NT2/D1 (cell line): Measurements from ENCODE around the gene VEZF1.

Experiments
- DNase-seq: peaks from one replicate; pipeline ENCODE4 v3.0.0-alpha.2; 2011; ENCODE audit warnings: low read depth, low spot score
- H3K27me3 ChIP-seq: 2 replicates; pipeline ENCODE4 v1.6.0; 2011; ENCODE audit warnings: mild to moderate bottlenecking; ENCODE audit not compliant: insufficient read length, insufficient read depth
- H3K36me3 ChIP-seq: 2 replicates; pipeline ENCODE4 v1.6.1; 2011; ENCODE audit warnings: mild to moderate bottlenecking, low read length, mixed read lengths; ENCODE audit not compliant: insufficient read depth, insufficient read length
- H3K4me1 ChIP-seq: 2 replicates; pipeline ENCODE4 v1.5.1; 2011; ENCODE audit not compliant: insufficient read depth, insufficient read length
- H3K4me3 ChIP-seq: 2 replicates; pipeline ENCODE4 v1.5.1; 2011; ENCODE audit warnings: low read depth; ENCODE audit not compliant: insufficient read length
- H3K9ac ChIP-seq: 2 replicates; pipeline ENCODE4 v1.6.0; 2011; ENCODE audit warnings: low read depth; ENCODE audit not compliant: insufficient read length
- H3K9me3 ChIP-seq: 2 replicates; pipeline ENCODE4 v1.5.1; 2011; ENCODE audit warnings: mild to moderate bottlenecking, low read length; ENCODE audit not compliant: insufficient read depth
- SUZ12 ChIP-seq: IDR thresholded peaks from 2 replicates; pipeline ENCODE4 v1.6.1; 2011; ENCODE audit not compliant: insufficient read length, insufficient read depth; ENCODE audit errors: extremely low read depth
- YY1 ChIP-seq: IDR thresholded peaks from 2 replicates; pipeline ENCODE4 v1.6.1; 2011; ENCODE audit not compliant: insufficient read length, insufficient read depth
- ZNF274 ChIP-seq: IDR thresholded peaks from 2 replicates; pipeline ENCODE4 v1.6.1; 2011; ENCODE audit warnings: mild to moderate bottlenecking, low read depth, low read length

VEZF1 gene

GRCh38 chr17:57987581-57988300, at the start of gene VEZF1:
TSS of gene VEZF1 (minus strand) at chr17:57988254. CDS start at chr17:57988111, 143 bp downstream.
- no peak for TF ChIP-seq SUZ12
- no peak for TF ChIP-seq ZNF274
- TF ChIP-seq YY1 = no peak
- Histone ChIP-seq H3K27me3 (no peaks in the 10 kb centered on the region), H3K36me3 (peaks cover 21% of the 10 kb centered on the region), H3K4me3 (peak within 1 kb of the TSS; percentile 86), H3K4me1 (peaks cover 5% of the 10 kb centered on the region), H3K9me3 (no peaks in the 10 kb centered on the region), H3K9ac (peak within 1 kb of the TSS; percentile 95)
- no peak for DNase-seq

GRCh38 chr17:58032691-58033415, 44.8 kb upstream of the VEZF1 start:
- peak; percentile 49 for DNase-seq
- H3K27me3 ChIP-seq = no peaks in the 10 kb centered on the region
- no peak overlapping the region for H3K9ac ChIP-seq
- H3K4me3 ChIP-seq = no peak overlapping the region
- no peaks in the 10 kb centered on the region for H3K4me1 ChIP-seq
- TF ChIP-seq SUZ12 (no peak), ZNF274 (no peak), YY1 (no peak)
- no peaks in the 10 kb centered on the region for H3K36me3 ChIP-seq
- H3K9me3 ChIP-seq = peaks cover 12% of the 10 kb centered on the region; the same call in 1 of the 2 replicates

GRCh38 chr17:58028578-58028977, 40.5 kb upstream of the VEZF1 start:
- Histone ChIP-seq H3K9ac (no peak overlapping the region), H3K36me3 (no peaks in the 10 kb centered on the region), H3K4me1 (no peaks in the 10 kb centered on the region), H3K27me3 (no peaks in the 10 kb centered on the region), H3K4me3 (no peak overlapping the region), H3K9me3 (peaks cover 12% of the 10 kb centered on the region; the same call in 1 of the 2 replicates)
- no peak for DNase-seq
- TF ChIP-seq YY1 = no peak
- TF ChIP-seq ZNF274 = no peak
- TF ChIP-seq SUZ12 = no peak

- no peaks in the 10 kb centered on the region for H3K36me3 ChIP-seq
- no peaks in the 10 kb centered on the region for H3K9me3 ChIP-seq
- H3K4me1 ChIP-seq = no peaks in the 10 kb centered on the region
- no peak overlapping the region for H3K9ac ChIP-seq
- no peak for TF ChIP-seq SUZ12
- no peak for TF ChIP-seq ZNF274
- no peak for TF ChIP-seq YY1
- H3K27me3 ChIP-seq = no peaks in the 10 kb centered on the region
- DNase-seq = no peak
- H3K4me3 ChIP-seq = no peak overlapping the region
These were observed 32.3 kb upstream of the VEZF1 start for GRCh38 chr17:58020401-58020800.

- Histone ChIP-seq H3K9ac (no peak overlapping the region), H3K4me1 (no peaks in the 10 kb centered on the region), H3K36me3 (no peaks in the 10 kb centered on the region), H3K4me3 (no peak overlapping the region), H3K27me3 (no peaks in the 10 kb centered on the region), H3K9me3 (no peaks in the 10 kb centered on the region)
- DNase-seq = no peak
- TF ChIP-seq ZNF274 (no peak), SUZ12 (no peak), YY1 (no peak)
These were observed 31.5 kb upstream of the VEZF1 start for GRCh38 chr17:58019521-58019920.

- H3K4me3 ChIP-seq = no peak overlapping the region
- H3K4me1 ChIP-seq = no peaks in the 10 kb centered on the region
- H3K9ac ChIP-seq = no peak overlapping the region
- no peaks in the 10 kb centered on the region for H3K27me3 ChIP-seq
- DNase-seq = no peak
- no peaks in the 10 kb centered on the region for H3K9me3 ChIP-seq
- no peaks in the 10 kb centered on the region for H3K36me3 ChIP-seq
- no peak for TF ChIP-seq ZNF274
- TF ChIP-seq SUZ12 = no peak
- no peak for TF ChIP-seq YY1
These were observed 31.0 kb upstream of the VEZF1 start for GRCh38 chr17:58019039-58019438.
